MCF 10A (cell line): ENCODE results near the gene BTG1. TPM values are rescaled to one million over a fixed set of nuclear protein-coding genes. Genes with fewer than 3 reads are reported as not detected.

Source experiments
- BruUV-seq: library from RNA; stranded (reverse); fragments of 400-500 nt; replicated peaks from 2 replicates; lab custom pipeline; 2021; lab: Mats Ljungman, UMichigan
- CTCF ChIA-PET: fragments of 300-600 bp; sonication (Branson Sonifier 250); formaldehyde crosslinking; extraction: SDS; loops from one replicate; lab custom pipeline; 2021; ENCODE audit warnings: antibody characterized with exemption, inconsistent platforms; lab: Yijun Ruan, JAX
- POLR2A ChIA-PET: fragments of 300-600, 350-650 bp; sonication (Branson Sonifier 250); formaldehyde crosslinking; extraction: SDS; loops from one replicate; lab custom pipeline; 2020; ENCODE audit warnings: antibody characterized with exemption, inconsistent platforms; lab: Yijun Ruan, JAX
- DNase-seq: peaks from one replicate; pipeline ENCODE4 v3.0.0-alpha.2; 2018; ENCODE audit not compliant: unreplicated experiment
- H3K27ac Mint-ChIP-seq: one replicate; pipeline ENCODE4 v1.8.0; 2022; ENCODE audit warnings: mild to moderate bottlenecking, low read depth, mixed read lengths; ENCODE audit not compliant: unreplicated experiment
- H3K27me3 Mint-ChIP-seq: one replicate; pipeline ENCODE4 v1.8.0; 2022; ENCODE audit warnings: mixed read lengths; ENCODE audit not compliant: insufficient read depth, unreplicated experiment
- H3K36me3 Mint-ChIP-seq: one replicate; pipeline ENCODE4 v1.8.0; 2022; ENCODE audit warnings: mild to moderate bottlenecking, moderate library complexity, mixed read lengths; ENCODE audit not compliant: insufficient read depth, unreplicated experiment
- H3K4me1 Mint-ChIP-seq: one replicate; pipeline ENCODE4 v1.8.0; 2022; ENCODE audit warnings: mixed read lengths; ENCODE audit not compliant: insufficient read depth, unreplicated experiment
- H3K4me3 Mint-ChIP-seq: one replicate; pipeline ENCODE4 v1.8.0; 2022; ENCODE audit warnings: mild to moderate bottlenecking, moderate library complexity, mixed read lengths; ENCODE audit not compliant: unreplicated experiment
- H3K9me3 Mint-ChIP-seq: one replicate; pipeline ENCODE4 v1.8.0; 2022; ENCODE audit warnings: mixed read lengths; ENCODE audit not compliant: unreplicated experiment
- CTCF ChIP-seq: fragments of 200-600 bp; IDR thresholded peaks from one replicate; pipeline ENCODE4 v1.8.0; 2022; ENCODE audit warnings: antibody characterized with exemption, mild to moderate bottlenecking; ENCODE audit not compliant: unreplicated experiment
- intact Hi-C: fragments of 100-400 bp; cut with micrococcal nuclease; formaldehyde crosslinking; loops from 2 replicates; pipeline ENCODE4 v1.14.1; 2022
- total RNA-seq: library from RNA; stranded (reverse); gene quantifications from 2 replicates; pipeline ENCODE4 v1.2.3, GENCODE V29; 2022

BTG1 gene
- total RNA-seq, 1 experiment from 2014 or later = 128 TPM

- BruUV-seq = no TSS peak
- H3K4me3 Mint-ChIP-seq = no peak overlapping the region
- DNase-seq = no peak
- H3K27me3 Mint-ChIP-seq = no peaks in the 10 kb centered on the region
- ChIA-PET CTCF (interaction anchor here (0.6 to 1.4 kb wide), 2 partner anchors 10 to 87 kb away, joined by 3 to 5 read pairs; no protein-coding TSS in a partner anchor), POLR2A (interaction anchor here (0.6 to 1.0 kb wide), 2 partner anchors 10 to 348 kb away, joined by 3 to 4 read pairs; partner anchors contain the start of gene BTG1)
- H3K27ac Mint-ChIP-seq = no peak overlapping the region
- no peaks in the 10 kb centered on the region for H3K9me3 Mint-ChIP-seq
- intact Hi-C loops = no loop called here
- no peak for TF ChIP-seq CTCF
- H3K4me1 Mint-ChIP-seq = peaks cover 2% of the 10 kb centered on the region
- no peaks in the 10 kb centered on the region for H3K36me3 Mint-ChIP-seq
Measured at GRCh38 chr12:92155733-92156132, 10.1 kb upstream of the BTG1 start.

- Mint-ChIP-seq H3K27me3 (no peaks in the 10 kb centered on the region), H3K27ac (no peak overlapping the region), H3K36me3 (no peaks in the 10 kb centered on the region), H3K9me3 (no peaks in the 10 kb centered on the region), H3K4me3 (no peak overlapping the region), H3K4me1 (peaks cover 12% of the 10 kb centered on the region)
- intact Hi-C loops = no loop called here
- ChIA-PET CTCF (interaction anchor here (0.9 to 1.2 kb wide), 3 partner anchors 9 to 778 kb away, joined by 3 read pairs; no protein-coding TSS in a partner anchor), POLR2A (interaction anchor here (0.9 kb wide), 1 partner anchor 10 kb away, joined by 4 read pairs; no protein-coding TSS in a partner anchor)
- no peak for TF ChIP-seq CTCF
- BruUV-seq = no TSS peak
- DNase-seq = no peak
Measured at GRCh38 chr12:92151916-92152315, 6.3 kb upstream of the BTG1 start.

- intact Hi-C loops = loop anchor here (10.0 kb wide), 1 partner anchor 445 kb away; no protein-coding TSS in a partner anchor
- DNase-seq = no peak
- H3K9me3 Mint-ChIP-seq = no peaks in the 10 kb centered on the region
- no peak for TF ChIP-seq CTCF
- no peak overlapping the region for H3K4me3 Mint-ChIP-seq
- peaks cover 14% of the 10 kb centered on the region for H3K36me3 Mint-ChIP-seq
- no peak overlapping the region for H3K27ac Mint-ChIP-seq
- ChIA-PET POLR2A (interaction anchor here (0.6 to 9.6 kb wide), 6 partner anchors 16 to 1270 kb away, joined by 3 to 198 read pairs (median 3); no protein-coding TSS in a partner anchor), CTCF (interaction anchor here (0.9 to 1.2 kb wide), 4 partner anchors 259 to 777 kb away, joined by 3 read pairs; no protein-coding TSS in a partner anchor)
- H3K27me3 Mint-ChIP-seq = no peaks in the 10 kb centered on the region
- H3K4me1 Mint-ChIP-seq = peaks cover 16% of the 10 kb centered on the region
- BruUV-seq = no TSS peak
Measured at GRCh38 chr12:92149563-92149962, 3.9 kb upstream of the BTG1 start.

- no TSS peak for BruUV-seq
- peak overlapping the region; percentile 74 for H3K27ac Mint-ChIP-seq
- POLR2A ChIA-PET = interaction anchor here (0.7 to 9.6 kb wide), 18 partner anchors 13 to 766 kb away, joined by 3 to 222 read pairs (median 40); no protein-coding TSS in a partner anchor
- no peaks in the 10 kb centered on the region for H3K9me3 Mint-ChIP-seq
- peaks cover 16% of the 10 kb centered on the region for H3K4me1 Mint-ChIP-seq
- no peak for TF ChIP-seq CTCF
- H3K4me3 Mint-ChIP-seq = peak overlapping the region; percentile 89
- intact Hi-C loops = loop anchor here (10.0 kb wide), 1 partner anchor 443 kb away; no protein-coding TSS in a partner anchor
- no peaks in the 10 kb centered on the region for H3K27me3 Mint-ChIP-seq
- H3K36me3 Mint-ChIP-seq = peaks cover 35% of the 10 kb centered on the region
- CTCF ChIA-PET = interaction anchor here (0.6 to 2.6 kb wide), 6 partner anchors 10 to 431 kb away, joined by 3 to 13 read pairs (median 4); no protein-coding TSS in a partner anchor
- DNase-seq = no peak
Measured at GRCh38 chr12:92147491-92147890, 1.8 kb upstream of the BTG1 start.
